Thyroid gland (tissue), 4 donors: Measurements from ENCODE around the gene PSMF1. TPM values are rescaled to one million over a fixed set of nuclear protein-coding genes. Genes with fewer than 3 reads are reported as not detected.

Experiments used
- DNase-seq, 2 donors: peaks; one replicate each; pipeline ENCODE4 v3.0.0-alpha.2; 2019
- H3K27ac ChIP-seq, 3 donors: fragments of 200-600 bp; sonication (generic); 1 replicate in 2 of 3; 2 replicates in 1 of 3; pipeline ENCODE4 v1.5.1; 2016 to 2019; ENCODE audit warnings: mild to moderate bottlenecking in 1 of 3, moderate library complexity in 1 of 3
- H3K27me3 ChIP-seq: fragments of 200-600 bp; sonication (generic); one replicate; pipeline ENCODE4 v1.5.1; 2019
- H3K36me3 ChIP-seq, 2 donors: fragments of 200-600 bp; sonication (generic); one replicate each; pipeline ENCODE4 v1.5.1; 2016 to 2019
- H3K4me1 ChIP-seq, 2 donors: fragments of 200-600 bp; sonication (generic); one replicate each; pipeline ENCODE4 v1.5.1; 2017 to 2019
- H3K4me3 ChIP-seq, 3 donors: fragments of 200-600 bp; sonication (generic); replicated peaks in 1 of 3; 1 replicate in 2 of 3; 2 replicates in 1 of 3; pipeline ENCODE4 v1.5.1; 2016; ENCODE audit warnings: mild to moderate bottlenecking in 1 of 3
- H3K9me3 ChIP-seq: fragments of 200-600 bp; sonication (generic); one replicate; pipeline ENCODE4 v1.5.1; 2017
- CTCF ChIP-seq, 6 experiments: fragments of 200-600 bp in 3 of 6; fragments of 450-650 bp in 3 of 6; sonication (generic) in 3 of 6; IDR thresholded peaks; one replicate each; pipeline ENCODE4 v1.5.1; 2016 to 2019; ENCODE audit warnings: antibody characterized with exemption in 6 of 6, mild to moderate bottlenecking in 2 of 6, inconsistent platforms in 1 of 6, moderate library complexity in 1 of 6
- POLR2A ChIP-seq, 2 donors: fragments of 450-650 bp; IDR thresholded peaks; one replicate each; pipeline ENCODE4 v1.6.1; 2017; ENCODE audit warnings: antibody characterized with exemption in 2 of 2, mild to moderate bottlenecking in 2 of 2, moderate library complexity in 1 of 2
- WGBS, 2 donors: methylation state at CpG; one replicate each; pipeline ENCODE4 v1.1.5; 2017; 5-methylcytosine and 5-hydroxymethylcytosine counted together
- intact Hi-C: fragments of 100-400 bp; cut with DNase I; formaldehyde crosslinking; loops from one replicate; pipeline ENCODE4 v1.15.1; 2023
- total RNA-seq, 4 donors: library from RNA; depleted of rRNA; stranded (reverse); fragments of >200 nt; gene quantifications; one replicate each; pipeline ENCODE4 v1.2.3, GENCODE V29; 2016

PSMF1 gene
- total RNA-seq, 4 donors from 2014 or later: 74.8 to 189 (median 105) TPM

- Histone ChIP-seq H3K36me3 (no peaks in the 10 kb centered on the region), H3K27ac (peak overlapping the region in 1 of 3 donors; percentile 87)
- intact Hi-C loops: loop anchor here (10.0 kb wide), 1 partner anchor 145 kb away; no protein-coding TSS in a partner anchor
Observed at GRCh38 chr20:1119524-1119923, 1.1 kb downstream of the PSMF1 start.

DNA sequence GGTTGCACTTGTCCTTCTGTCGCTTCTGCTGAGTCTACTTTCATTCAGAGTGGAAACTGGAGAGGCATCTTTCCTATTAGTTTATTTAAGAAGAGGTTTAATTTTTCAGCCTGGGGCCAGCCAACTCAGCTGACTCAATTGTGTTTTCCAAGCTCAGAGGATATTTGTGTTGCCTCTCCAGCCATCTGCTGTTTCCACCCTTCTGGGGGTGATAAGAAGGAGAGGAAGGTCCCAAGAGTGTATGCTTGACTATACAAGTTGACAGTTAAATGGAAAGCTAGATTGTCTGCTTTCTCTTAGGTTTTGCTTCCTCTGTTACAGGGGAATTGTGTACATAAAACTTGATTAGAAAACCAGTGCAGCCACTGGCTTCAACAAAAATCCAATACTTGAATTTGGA, 3.0 kb downstream of the PSMF1 start:
- Histone ChIP-seq H3K9me3 (no peaks in the 10 kb centered on the region), H3K27me3 (no peaks in the 10 kb centered on the region), H3K27ac (no peak overlapping the region), H3K4me3 (no peak overlapping the region), H3K4me1 (peaks cover 46 to 47% of the 10 kb centered on the region in 2 donors), H3K36me3 (peaks cover 8 to 15% of the 10 kb centered on the region in 2 donors)
- no peak for DNase-seq
- 83 to 84% methylated on average over 1 of the region's 1 CpG for WGBS, 2 donors
- TF ChIP-seq CTCF (IDR thresholded peaks at IDR 0.05) (no peak), POLR2A (IDR thresholded peaks at IDR 0.05) (no peak)
- intact Hi-C loops: loop anchor here (10.0 kb wide), 1 partner anchor 343 kb away; the partner anchor contains the start of gene NSFL1C

More at GRCh38 chr20:1119524-1119923, 1.1 kb downstream of the PSMF1 start:
- WGBS, 2 donors: 11 to 16% methylated on average over 3 of the region's 3 CpGs
- DNase-seq: no peak
- no peaks in the 10 kb centered on the region for H3K9me3 ChIP-seq
- H3K27me3 ChIP-seq: no peaks in the 10 kb centered on the region
- TF ChIP-seq POLR2A (IDR thresholded peaks at IDR 0.05): no peak
- no peak for TF ChIP-seq CTCF (IDR thresholded peaks at IDR 0.05)
- peaks cover 46 to 47% of the 10 kb centered on the region in 2 donors for H3K4me1 ChIP-seq
- peak overlapping the region; percentile 77 to 97 (median 96) for H3K4me3 ChIP-seq

GRCh38 chr20:1122388-1123315, 4.2 kb downstream of the PSMF1 start:
- Histone ChIP-seq H3K36me3 (peaks cover 19 to 27% of the 10 kb centered on the region in 2 donors), H3K4me3 (no peak overlapping the region), H3K27ac (peak overlapping the region in 2 of 3 donors; percentile 50 to 55), H3K9me3 (no peaks in the 10 kb centered on the region), H3K4me1 (peaks cover 44 to 45% of the 10 kb centered on the region in 2 donors), H3K27me3 (no peaks in the 10 kb centered on the region)
- TF ChIP-seq CTCF (IDR thresholded peaks at IDR 0.05) (no peak), POLR2A (IDR thresholded peaks at IDR 0.05) (no peak)
- intact Hi-C loops: loop anchor here (10.0 kb wide), 1 partner anchor 342 kb away; the partner anchor contains the start of gene NSFL1C
- WGBS, 2 donors: 53 to 67% methylated on average over 12 of the region's 12 CpGs
- peak in 1 of 2 donors; percentile 26 for DNase-seq

DNA sequence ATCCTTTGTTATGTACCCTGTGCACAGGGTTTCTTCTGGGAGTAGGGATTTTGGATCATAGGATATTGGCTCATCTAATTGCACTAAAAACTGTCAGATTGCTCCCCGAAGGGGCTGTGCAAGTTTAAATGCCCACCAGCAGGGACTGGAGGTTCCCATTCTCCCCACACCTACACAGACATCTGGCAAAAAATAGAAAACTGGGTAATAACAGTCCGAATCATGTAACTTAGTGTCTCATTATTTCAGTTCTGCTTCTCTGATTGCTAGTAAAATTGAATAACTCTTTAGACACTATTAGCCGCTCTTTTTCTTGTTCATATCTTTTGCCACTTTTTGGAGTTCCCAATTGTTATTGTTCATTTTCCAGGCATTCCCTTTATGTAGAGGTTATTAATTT, 5.3 kb downstream of the PSMF1 start:
- H3K36me3 ChIP-seq: peaks cover 30 to 37% of the 10 kb centered on the region in 2 donors
- H3K4me3 ChIP-seq: no peak overlapping the region
- WGBS, 2 donors: 94 to 98% methylated on average over 3 of the region's 3 CpGs
- H3K27me3 ChIP-seq: no peaks in the 10 kb centered on the region
- no peak overlapping the region for H3K27ac ChIP-seq
- intact Hi-C loops: loop anchor here (10.0 kb wide), 1 partner anchor 341 kb away; the partner anchor contains the start of gene NSFL1C
- DNase-seq: no peak
- no peak for TF ChIP-seq CTCF (IDR thresholded peaks at IDR 0.05)
- no peak for TF ChIP-seq POLR2A (IDR thresholded peaks at IDR 0.05)
- H3K9me3 ChIP-seq: no peaks in the 10 kb centered on the region
- H3K4me1 ChIP-seq: peaks cover 40% of the 10 kb centered on the region in 2 donors
